Epidermal melanocyte (primary cell): ENCODE measurements around the gene NSUN5.
"Not testable (repeated sequence)": the region's sequence is repeated elsewhere in the genome, so short reads cannot be mapped to it uniquely, and the experiment has no call there.

Source experiments
- DNase-seq: peaks from one replicate; pipeline ENCODE4 v3.0.0; 2011; ENCODE audit warnings: low spot score; ENCODE audit not compliant: insufficient read length

NSUN5 gene

DNA sequence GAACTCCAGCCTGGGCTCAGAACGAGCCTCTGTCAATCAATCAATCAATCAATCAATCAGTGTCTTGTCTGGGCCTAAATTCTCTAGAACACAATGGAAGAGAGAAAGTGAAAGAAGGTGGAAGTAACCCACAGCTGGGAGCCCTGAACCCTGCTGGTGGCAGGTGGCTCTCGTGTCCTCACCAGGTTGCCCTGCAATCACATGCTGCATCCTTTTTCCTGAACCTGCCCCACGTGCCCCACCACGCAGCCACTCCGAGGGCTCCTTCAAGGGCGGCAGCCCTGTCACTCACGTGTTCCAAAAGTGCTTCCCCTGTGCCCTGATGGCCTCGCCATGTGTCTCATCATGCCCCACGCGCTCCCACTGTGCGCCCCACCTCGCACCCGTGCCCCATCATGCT is 18.8 kb upstream of the NSUN5 start:
- not testable (repeated sequence) for DNase-seq

GRCh38 chr7:73325424-73325823 is 16.8 kb upstream of the NSUN5 start:
- DNase-seq = not testable (repeated sequence)

- DNase-seq = peak; percentile 82
Observed at GRCh38 chr7:73324081-73324845, 15.6 kb upstream of the NSUN5 start.

- not testable (repeated sequence) for DNase-seq
Observed at GRCh38 chr7:73323434-73324080, 14.9 kb upstream of the NSUN5 start.

GRCh38 chr7:73320009-73320408 is 11.4 kb upstream of the NSUN5 start:
- DNase-seq = not testable (repeated sequence)

DNA sequence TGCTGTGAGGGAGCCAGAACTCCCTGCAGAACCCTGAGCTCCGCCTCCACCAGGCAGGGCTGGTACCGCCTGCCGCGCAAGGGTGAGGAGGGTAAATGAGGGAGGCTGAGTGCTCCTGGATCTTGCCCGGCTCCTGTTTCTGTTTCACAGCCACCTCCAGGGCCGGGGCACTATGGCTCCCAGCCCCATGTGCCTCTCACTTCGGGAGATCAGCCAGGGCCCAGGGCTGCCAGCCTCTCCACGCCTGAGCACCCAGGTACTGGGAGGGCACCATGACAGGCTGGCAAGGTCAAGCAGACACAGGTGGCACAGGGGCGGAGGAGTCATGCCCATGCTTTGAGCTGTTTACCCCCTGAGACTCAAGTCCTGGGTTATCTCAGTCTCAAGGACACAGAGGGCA is 10.9 kb upstream of the NSUN5 start:
- not testable (repeated sequence) for DNase-seq

DNA sequence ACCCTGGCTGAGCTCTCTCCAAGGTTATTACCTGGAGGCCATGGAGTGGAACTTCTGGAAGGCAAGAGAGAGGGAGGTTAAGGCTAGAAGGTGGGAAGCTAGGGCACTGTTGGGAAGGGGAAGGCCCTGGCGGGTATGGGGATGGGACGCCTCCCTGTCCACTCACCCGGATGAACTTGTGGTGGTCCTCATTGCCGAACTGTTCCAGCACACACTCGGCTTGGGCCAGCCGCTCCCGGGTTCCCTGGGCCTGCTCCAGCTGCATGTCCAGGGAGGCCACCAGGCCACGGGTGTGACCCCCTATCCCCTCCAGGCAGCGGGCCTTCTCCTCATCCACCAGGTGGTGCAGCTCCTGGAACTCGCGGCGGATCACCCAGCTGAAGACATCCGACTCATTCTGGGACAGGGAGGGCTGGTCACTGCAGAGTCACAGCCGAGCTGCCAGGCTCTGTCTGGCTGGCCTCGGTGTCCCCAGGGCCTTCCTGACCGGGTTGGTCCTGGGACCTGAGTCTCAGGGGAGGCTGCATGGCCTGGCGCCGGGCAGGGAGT is 10.1 kb upstream of the NSUN5 start:
- not testable (repeated sequence) for DNase-seq

- DNase-seq = no peak
Observed at GRCh38 chr7:73316521-73316920, 7.9 kb upstream of the NSUN5 start.

- DNase-seq = no peak
Observed at GRCh38 chr7:73314271-73314670, 5.6 kb upstream of the NSUN5 start.

- DNase-seq = no peak
Observed at GRCh38 chr7:73313521-73313906, 4.9 kb upstream of the NSUN5 start.

DNA sequence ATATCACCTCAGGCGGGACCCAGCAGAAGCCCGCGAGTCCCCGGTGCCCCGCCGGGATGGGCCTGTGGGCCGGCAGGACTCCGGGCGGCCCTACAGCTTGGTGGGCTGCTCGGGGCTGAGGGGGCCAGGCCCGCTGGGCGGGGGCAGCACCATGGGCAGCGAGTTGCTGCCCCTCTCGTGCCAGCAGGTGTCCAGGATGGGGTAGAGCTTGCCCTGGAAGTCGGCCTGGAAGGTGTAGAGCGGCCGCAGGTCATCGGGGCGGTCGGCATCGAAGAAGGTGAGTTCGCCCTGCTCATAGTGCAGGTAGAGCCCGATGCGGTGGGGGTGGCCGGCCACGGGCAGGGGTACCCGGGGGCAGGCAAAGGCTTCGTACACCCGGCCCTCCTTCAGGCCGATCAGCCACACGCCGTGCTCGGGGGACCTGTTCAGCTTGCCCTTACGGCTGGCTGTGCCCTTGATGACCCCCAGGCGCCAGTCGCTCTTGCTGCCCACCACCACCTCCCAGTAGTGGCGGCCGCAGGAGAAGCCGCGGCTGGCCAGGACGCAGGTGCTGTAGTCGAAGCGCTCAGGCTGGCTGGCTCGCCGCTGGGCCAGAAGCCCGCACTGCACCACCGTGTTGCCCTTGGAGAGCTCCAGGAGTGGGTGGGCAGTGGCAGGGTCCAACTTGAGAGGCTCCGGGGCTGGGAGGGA is 4.3 kb upstream of the NSUN5 start:
- peak; percentile 3 for DNase-seq

DNA sequence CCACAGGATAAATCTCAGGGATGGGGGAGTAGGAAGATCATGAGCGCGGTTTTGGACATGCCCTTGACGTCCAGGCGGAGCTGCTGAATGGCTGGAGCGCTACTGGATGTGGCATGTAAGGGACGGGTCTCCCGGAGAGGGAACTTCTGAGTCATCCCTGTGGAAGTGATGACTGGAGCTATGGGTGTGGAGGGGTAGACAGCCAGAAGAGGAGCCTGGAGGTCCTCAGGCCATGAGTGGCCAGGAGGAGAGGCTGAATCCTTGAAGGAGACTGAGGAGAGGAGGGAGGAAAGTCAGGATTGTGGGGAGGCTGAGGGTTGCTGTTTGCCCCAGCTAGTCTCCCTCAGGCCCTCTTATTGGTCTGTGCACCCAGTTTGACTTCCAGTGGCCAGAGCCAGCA is 2.8 kb upstream of the NSUN5 start:
- not testable (repeated sequence) for DNase-seq

DNA sequence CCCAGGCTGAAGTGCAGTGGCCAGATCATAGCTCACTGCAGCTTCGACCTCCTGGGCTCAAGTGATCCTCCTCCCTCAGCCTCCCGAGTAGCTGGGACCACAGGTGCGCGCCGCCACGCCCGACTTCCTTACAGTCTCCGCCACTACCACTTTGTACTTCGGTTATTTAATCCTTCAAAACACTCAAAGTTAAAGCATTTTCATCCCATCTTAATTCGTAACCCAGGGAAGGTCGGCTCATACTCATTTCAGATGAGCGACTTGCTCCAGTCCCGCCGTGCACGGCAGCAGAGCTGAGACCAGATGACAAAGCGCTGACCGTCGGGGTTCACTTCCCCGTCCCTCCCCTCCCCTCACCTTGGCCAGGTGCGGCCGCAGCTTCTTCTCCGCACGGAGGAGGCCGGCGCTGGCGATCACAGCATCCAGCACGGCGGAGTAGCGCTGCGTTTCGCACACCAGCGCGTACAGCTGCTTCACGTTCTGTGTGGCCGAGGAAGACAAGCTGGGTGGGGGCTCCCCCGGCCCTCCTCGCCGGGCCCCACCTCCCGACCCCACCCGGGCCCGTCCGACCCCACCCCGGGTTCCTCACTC is 457 bp downstream of the NSUN5 start:
- no peak for DNase-seq

- no peak for DNase-seq
Observed at GRCh38 chr7:73307436-73307835, 1.2 kb downstream of the NSUN5 start.

DNA sequence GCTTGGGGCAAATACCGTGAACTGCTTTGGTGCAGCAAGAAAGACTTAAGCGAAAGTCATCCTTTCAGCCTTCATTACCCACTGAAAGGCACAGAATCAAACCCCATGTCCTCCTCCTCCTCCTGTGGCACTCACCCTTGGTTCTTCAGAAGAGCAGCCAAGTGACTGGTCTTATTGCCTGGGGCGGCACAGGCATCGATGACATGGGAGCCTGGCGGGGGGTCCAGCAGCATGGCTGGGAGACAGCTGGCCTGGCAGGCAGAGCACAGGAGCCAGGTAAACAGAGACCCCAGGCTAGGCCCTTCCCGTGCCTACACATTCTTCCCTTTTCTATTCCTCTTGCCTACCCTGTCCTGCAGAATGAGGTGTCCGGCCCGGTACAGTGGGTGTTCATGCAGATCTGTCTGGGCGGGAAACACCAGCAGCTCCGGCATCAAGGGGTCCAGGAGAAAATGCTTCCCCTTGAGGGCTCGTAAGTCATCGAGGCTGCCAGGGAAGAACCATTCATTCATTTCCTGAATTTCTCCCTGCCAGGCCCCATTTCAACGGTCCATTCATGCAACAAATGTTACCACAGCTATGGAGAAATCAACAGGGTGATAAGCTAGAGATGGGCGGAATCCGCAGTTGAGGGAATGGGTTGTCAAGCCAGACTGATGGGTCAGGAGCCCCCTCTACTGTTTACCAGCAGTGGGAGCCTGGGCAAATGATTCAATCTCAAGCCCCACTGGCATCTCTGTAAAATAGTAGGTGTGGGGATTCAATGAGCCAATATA is 3.8 kb downstream of the NSUN5 start:
- not testable (repeated sequence) for DNase-seq

- no peak for DNase-seq
Observed at GRCh38 chr7:73304071-73304470, 4.6 kb downstream of the NSUN5 start.

GRCh38 chr7:73303546-73303945 is 5.1 kb downstream of the NSUN5 start:
- DNase-seq = no peak

GRCh38 chr7:73302846-73303245 is 5.8 kb downstream of the NSUN5 start:
- DNase-seq = not testable (repeated sequence)

DNA sequence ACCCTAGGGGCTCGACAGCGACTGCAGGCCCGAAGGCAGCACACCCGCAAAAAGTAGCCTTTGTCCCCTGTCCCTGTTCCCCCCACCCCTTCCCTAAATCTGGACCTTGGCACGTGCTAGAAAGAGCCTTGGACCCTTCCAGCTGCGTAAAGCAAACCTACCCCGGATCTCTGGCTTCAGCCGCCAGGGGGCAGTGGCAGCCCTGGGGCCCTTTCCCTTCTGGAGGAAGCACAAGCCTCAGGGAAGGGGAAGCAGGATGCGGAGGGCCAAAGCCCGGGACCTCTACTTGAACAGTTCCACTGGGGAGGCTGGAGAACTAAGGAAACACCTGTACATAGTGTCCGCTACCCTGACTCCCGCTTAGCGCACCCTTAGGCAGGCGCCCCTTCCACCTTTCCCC is 7.5 kb downstream of the NSUN5 start:
- not testable (repeated sequence) for DNase-seq

DNA sequence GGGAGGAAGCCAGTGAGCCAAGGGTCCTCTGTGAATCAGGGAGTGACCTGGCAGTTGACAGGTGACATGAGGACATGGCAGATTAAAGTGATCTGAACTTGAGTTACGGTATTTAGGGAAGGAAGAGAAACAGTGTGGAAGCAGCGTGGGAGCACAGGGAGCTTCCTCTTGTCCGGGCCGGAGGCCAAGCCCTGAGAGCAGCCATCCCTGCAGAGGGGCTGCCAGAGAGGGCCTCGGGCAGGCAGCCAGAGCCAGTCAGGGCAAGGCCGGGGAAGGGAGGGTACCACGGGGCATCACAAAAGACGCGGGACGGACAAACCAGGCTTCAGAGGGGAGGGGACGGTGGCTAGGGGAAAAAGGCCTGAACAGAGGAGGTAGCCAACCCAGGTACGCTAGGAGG is 8.8 kb downstream of the NSUN5 start:
- not testable (repeated sequence) for DNase-seq

DNA sequence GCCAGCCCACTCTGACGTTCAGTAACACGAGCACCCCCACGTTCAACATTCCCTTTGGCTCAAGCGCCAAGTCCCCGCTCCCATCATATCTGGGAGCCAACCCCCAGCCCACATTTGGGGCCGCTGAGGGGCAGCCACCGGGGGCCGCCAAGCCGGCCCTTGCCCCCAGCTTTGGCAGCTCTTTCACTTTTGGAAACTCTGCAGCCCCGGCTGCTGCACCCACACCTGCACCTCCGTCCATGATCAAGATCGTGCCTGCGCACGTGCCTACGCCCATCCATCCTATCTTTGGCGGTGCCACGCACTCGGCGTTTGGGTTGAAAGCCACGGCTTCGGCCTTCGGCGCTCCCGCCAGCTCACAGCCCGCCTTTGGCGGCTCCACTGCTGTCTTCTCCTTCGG is 10.9 kb downstream of the NSUN5 start:
- DNase-seq = not testable (repeated sequence)
